Panc1 (cell line): ENCODE data around the gene BPNT1. TPM values are rescaled to one million over a fixed set of nuclear protein-coding genes. Genes with fewer than 3 reads are reported as not detected.

ENCODE experiments used
- ATAC-seq: fragments of 200-7000 bp; cut with Tn5 transposase; 2 replicates; pipeline ENCODE4 v1.9.1; 2020; ENCODE audit warnings: mild to moderate bottlenecking, moderate library complexity
- BruUV-seq: library from RNA; stranded (reverse); fragments of 400-500 nt; replicated peaks from 2 replicates; lab custom pipeline; 2021; lab: Mats Ljungman, UMichigan
- CTCF ChIA-PET: fragments of 300-600 bp; sonication (Branson Sonifier 250); formaldehyde crosslinking; loops from one replicate; lab custom pipeline; 2022; ENCODE audit warnings: antibody characterized with exemption; lab: Charles Lee
- POLR2A ChIA-PET: fragments of 300-600 bp; sonication (Branson Sonifier 250); formaldehyde crosslinking; loops from one replicate; lab custom pipeline; 2022; ENCODE audit warnings: antibody characterized with exemption; lab: Charles Lee
- DNase-seq: peaks from one replicate; pipeline ENCODE4 v3.0.0-alpha.2; 2010; ENCODE audit warnings: low read depth, low spot score
- H3K27ac ChIP-seq: 2 replicates; pipeline ENCODE4 v1.5.1; 2011; ENCODE audit warnings: mild to moderate bottlenecking, low read length, inconsistent platforms
- H3K27me3 ChIP-seq: fragments of 200-500 bp; sonication (Bioruptor generic); 2 replicates; pipeline ENCODE4 v1.6.0; 2014; ENCODE audit warnings: low read length, inconsistent platforms; ENCODE audit not compliant: control insufficient read depth, insufficient read depth
- H3K36me3 ChIP-seq: fragments of 200-500 bp; sonication (Bioruptor generic); 2 replicates; pipeline ENCODE4 v1.5.1; 2014; ENCODE audit warnings: inconsistent platforms, mild to moderate bottlenecking, low read length, moderate library complexity; ENCODE audit not compliant: control insufficient read depth, insufficient read depth
- H3K4me1 ChIP-seq: 2 replicates; pipeline ENCODE4 v1.5.1; 2011; ENCODE audit warnings: inconsistent platforms, mild to moderate bottlenecking, low read length, moderate library complexity; ENCODE audit not compliant: control insufficient read depth, insufficient read depth
- H3K4me3 ChIP-seq, 2 experiments: 2 replicates each; pipeline ENCODE4 v1.5.1; 2011 to 2012; ENCODE audit warnings: low read depth in 2 of 2, low read length in 2 of 2, mild to moderate bottlenecking in 2 of 2, inconsistent platforms in 1 of 2, moderate library complexity in 1 of 2
- H3K9me3 ChIP-seq: fragments of 200-500 bp; sonication (Bioruptor generic); 2 replicates; pipeline ENCODE4 v1.5.1; 2014; ENCODE audit warnings: low read depth, mild to moderate bottlenecking, inconsistent platforms, low read length, moderate library complexity; ENCODE audit not compliant: control insufficient read depth, insufficient read depth
- POLR2AphosphoS5 ChIP-seq: IDR thresholded peaks from 2 replicates; pipeline ENCODE4 v1.6.1; 2012; ENCODE audit warnings: mild to moderate bottlenecking, low read depth, low read length, moderate library complexity
- SIN3A ChIP-seq: IDR thresholded peaks from 2 replicates; pipeline ENCODE4 v1.6.1; 2012; ENCODE audit warnings: low read depth, mild to moderate bottlenecking, low read length, moderate library complexity, borderline replicate concordance; ENCODE audit not compliant: insufficient read depth
- TCF7L2 ChIP-seq: IDR thresholded peaks from 2 replicates; pipeline ENCODE4 v1.6.1; 2011; ENCODE audit warnings: mild to moderate bottlenecking, low read depth, low read length, inconsistent platforms
- in situ Hi-C: cut with HindIII; loops from 2 replicates; pipeline ENCODE4 v1.10.0; 2016; ENCODE audit warnings: low sequenced_read_pairs, low pct_unique_long_range_greater_than_20kb
- intact Hi-C: fragments of 100-400 bp; cut with micrococcal nuclease; formaldehyde crosslinking; loops from one replicate; pipeline ENCODE4 v1.10.0; 2022; ENCODE audit not compliant: unreplicated experiment
- total RNA-seq: library from RNA; stranded (reverse); gene quantifications from one replicate; pipeline ENCODE4 v1.2.1, GENCODE V29; 2021; ENCODE audit not compliant: unreplicated experiment
- TF ChIP-seq, protein P1 (sequence below), 2 experiments: IDR thresholded peaks; 2 replicates each; pipeline ENCODE4 v1.6.1; 2011 to 2012; ENCODE audit warnings: low read depth in 2 of 2, control low read depth in 1 of 2, low read length in 1 of 2, mild to moderate bottlenecking in 1 of 2, moderate library complexity in 1 of 2; ENCODE audit not compliant: insufficient read depth in 1 of 2
- TF ChIP-seq, protein P2 (sequence below): fragments of 450-650 bp; IDR thresholded peaks from 2 replicates; pipeline ENCODE4 v1.5.1; 2017; ENCODE audit warnings: mild to moderate bottlenecking

BPNT1 gene
- total RNA-seq, 1 experiment from 2014 or later = 20.8 TPM

DNA sequence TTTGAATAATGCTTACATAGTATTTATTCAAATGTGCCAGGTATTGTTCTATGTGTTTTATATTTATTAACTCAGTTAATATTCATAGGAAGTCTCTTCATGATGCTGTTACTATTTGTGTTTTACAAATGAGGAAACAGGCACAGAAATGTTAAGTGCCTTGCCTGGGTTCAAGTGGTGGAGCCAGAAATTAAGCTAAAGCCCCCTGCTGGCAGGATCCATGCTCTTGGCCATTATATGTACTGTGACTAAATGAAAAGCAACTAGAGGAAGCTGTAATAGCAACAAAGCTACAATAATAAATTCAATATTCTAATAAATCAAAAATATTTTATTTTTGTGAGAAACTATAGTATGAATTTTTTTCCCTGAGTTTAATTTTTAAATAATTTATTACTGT, 34.3 kb upstream of the BPNT1 start:
- Histone ChIP-seq H3K4me3 (no peak overlapping the region), H3K36me3 (peaks cover 32% of the 10 kb centered on the region), H3K27me3 (no peaks in the 10 kb centered on the region), H3K27ac (no peak overlapping the region), H3K9me3 (no peaks in the 10 kb centered on the region), H3K4me1 (no peaks in the 10 kb centered on the region)
- CTCF ChIA-PET = interaction anchor here (0.6 to 0.8 kb wide), 3 partner anchors 10 to 133 kb away, joined by 3 to 4 read pairs (median 3); no protein-coding TSS in a partner anchor
- TF ChIP-seq, protein P1, sequence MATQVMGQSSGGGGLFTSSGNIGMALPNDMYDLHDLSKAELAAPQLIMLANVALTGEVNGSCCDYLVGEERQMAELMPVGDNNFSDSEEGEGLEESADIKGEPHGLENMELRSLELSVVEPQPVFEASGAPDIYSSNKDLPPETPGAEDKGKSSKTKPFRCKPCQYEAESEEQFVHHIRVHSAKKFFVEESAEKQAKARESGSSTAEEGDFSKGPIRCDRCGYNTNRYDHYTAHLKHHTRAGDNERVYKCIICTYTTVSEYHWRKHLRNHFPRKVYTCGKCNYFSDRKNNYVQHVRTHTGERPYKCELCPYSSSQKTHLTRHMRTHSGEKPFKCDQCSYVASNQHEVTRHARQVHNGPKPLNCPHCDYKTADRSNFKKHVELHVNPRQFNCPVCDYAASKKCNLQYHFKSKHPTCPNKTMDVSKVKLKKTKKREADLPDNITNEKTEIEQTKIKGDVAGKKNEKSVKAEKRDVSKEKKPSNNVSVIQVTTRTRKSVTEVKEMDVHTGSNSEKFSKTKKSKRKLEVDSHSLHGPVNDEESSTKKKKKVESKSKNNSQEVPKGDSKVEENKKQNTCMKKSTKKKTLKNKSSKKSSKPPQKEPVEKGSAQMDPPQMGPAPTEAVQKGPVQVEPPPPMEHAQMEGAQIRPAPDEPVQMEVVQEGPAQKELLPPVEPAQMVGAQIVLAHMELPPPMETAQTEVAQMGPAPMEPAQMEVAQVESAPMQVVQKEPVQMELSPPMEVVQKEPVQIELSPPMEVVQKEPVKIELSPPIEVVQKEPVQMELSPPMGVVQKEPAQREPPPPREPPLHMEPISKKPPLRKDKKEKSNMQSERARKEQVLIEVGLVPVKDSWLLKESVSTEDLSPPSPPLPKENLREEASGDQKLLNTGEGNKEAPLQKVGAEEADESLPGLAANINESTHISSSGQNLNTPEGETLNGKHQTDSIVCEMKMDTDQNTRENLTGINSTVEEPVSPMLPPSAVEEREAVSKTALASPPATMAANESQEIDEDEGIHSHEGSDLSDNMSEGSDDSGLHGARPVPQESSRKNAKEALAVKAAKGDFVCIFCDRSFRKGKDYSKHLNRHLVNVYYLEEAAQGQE (IDR thresholded peaks at IDR 0.05; ENCODE audit: insufficient read depth in 1 of 2, low read depth in 2 of 2, low read length in 1 of 2) = no peak
- no peak for TF ChIP-seq SIN3A
- no peak for TF ChIP-seq TCF7L2
- no peak for TF ChIP-seq POLR2AphosphoS5
- TF ChIP-seq, protein P2, sequence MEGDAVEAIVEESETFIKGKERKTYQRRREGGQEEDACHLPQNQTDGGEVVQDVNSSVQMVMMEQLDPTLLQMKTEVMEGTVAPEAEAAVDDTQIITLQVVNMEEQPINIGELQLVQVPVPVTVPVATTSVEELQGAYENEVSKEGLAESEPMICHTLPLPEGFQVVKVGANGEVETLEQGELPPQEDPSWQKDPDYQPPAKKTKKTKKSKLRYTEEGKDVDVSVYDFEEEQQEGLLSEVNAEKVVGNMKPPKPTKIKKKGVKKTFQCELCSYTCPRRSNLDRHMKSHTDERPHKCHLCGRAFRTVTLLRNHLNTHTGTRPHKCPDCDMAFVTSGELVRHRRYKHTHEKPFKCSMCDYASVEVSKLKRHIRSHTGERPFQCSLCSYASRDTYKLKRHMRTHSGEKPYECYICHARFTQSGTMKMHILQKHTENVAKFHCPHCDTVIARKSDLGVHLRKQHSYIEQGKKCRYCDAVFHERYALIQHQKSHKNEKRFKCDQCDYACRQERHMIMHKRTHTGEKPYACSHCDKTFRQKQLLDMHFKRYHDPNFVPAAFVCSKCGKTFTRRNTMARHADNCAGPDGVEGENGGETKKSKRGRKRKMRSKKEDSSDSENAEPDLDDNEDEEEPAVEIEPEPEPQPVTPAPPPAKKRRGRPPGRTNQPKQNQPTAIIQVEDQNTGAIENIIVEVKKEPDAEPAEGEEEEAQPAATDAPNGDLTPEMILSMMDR = peak; percentile 62; the same call in 1 of the 2 replicates
- in situ Hi-C loops (no loop called here), intact Hi-C loops (no loop called here)
- POLR2A ChIA-PET = no interaction called here
- no peak for ATAC-seq
- BruUV-seq = no TSS peak
- no peak for DNase-seq

DNA sequence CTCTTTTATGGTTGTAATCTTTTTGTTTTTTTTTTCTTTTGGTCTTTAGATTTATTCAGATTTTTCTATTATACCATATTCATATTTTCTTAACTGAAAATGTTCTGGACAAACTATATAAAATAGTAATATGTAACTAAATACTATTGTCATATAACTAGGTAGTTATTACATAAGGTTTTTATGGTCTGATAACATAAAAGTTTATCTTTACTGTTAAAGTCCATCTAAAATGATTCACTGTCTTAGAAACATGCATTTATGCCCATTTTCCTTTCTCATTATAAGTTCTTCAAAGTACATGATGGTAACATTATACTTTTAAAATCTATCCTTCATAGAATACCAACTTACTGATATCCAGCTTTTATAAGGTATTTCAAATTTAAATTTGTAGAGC, 33.5 kb upstream of the BPNT1 start:
- Histone ChIP-seq H3K4me3 (no peak overlapping the region), H3K36me3 (peaks cover 34% of the 10 kb centered on the region), H3K27ac (no peak overlapping the region), H3K9me3 (no peaks in the 10 kb centered on the region), H3K27me3 (no peaks in the 10 kb centered on the region), H3K4me1 (no peaks in the 10 kb centered on the region)
- BruUV-seq = no TSS peak
- ATAC-seq (no peak), DNase-seq (no peak)
- TF ChIP-seq POLR2AphosphoS5 (no peak), SIN3A (no peak), TCF7L2 (no peak)
- TF ChIP-seq, protein P2 = no peak
- TF ChIP-seq, protein P1 (IDR thresholded peaks at IDR 0.05; ENCODE audit: insufficient read depth in 1 of 2, low read depth in 2 of 2, low read length in 1 of 2) = no peak
- in situ Hi-C loops = no loop called here
- intact Hi-C loops = no loop called here
- CTCF ChIA-PET = interaction anchor here (0.6 to 0.8 kb wide), 2 partner anchors 132 to 134 kb away, joined by 3 read pairs; no protein-coding TSS in a partner anchor
- POLR2A ChIA-PET = interaction anchor here (0.6 kb wide), 1 partner anchor 31 kb away, joined by 4 read pairs; no protein-coding TSS in a partner anchor
